Brain microvascular endothelial cell (primary cell): ENCODE data around the gene PGBD1.

Experiments
- DNase-seq: peaks from one replicate; pipeline ENCODE4 v3.0.0-alpha.2; 2020
- H3K27ac ChIP-seq: fragments of 250-450 bp; sonication (Bioruptor Pico); 2 replicates; pipeline ENCODE4 v1.5.1; 2020; ENCODE audit warnings: mild to moderate bottlenecking, moderate library complexity
- H3K27me3 ChIP-seq: fragments of 250-450 bp; sonication (Bioruptor Pico); replicated peaks from 2 replicates; pipeline ENCODE4 v1.5.1; 2020; ENCODE audit warnings: mild to moderate bottlenecking
- H3K36me3 ChIP-seq: fragments of 250-450 bp; sonication (Bioruptor Pico); replicated peaks from 2 replicates; pipeline ENCODE4 v1.5.1; 2020; ENCODE audit warnings: mild to moderate bottlenecking
- H3K4me3 ChIP-seq: 2 replicates; pipeline ENCODE4 v1.5.1; 2011; ENCODE audit warnings: low read depth, mild to moderate bottlenecking, control low read depth, low read length, moderate library complexity
- CTCF ChIP-seq: IDR thresholded peaks from 2 replicates; pipeline ENCODE4 v1.5.1; 2011; ENCODE audit warnings: low read depth, mild to moderate bottlenecking, moderate library complexity, low read length, control low read depth, inconsistent platforms; ENCODE audit errors: missing control alignments
- in situ Hi-C: cut with HindIII; loops from 2 replicates; pipeline ENCODE4 v1.10.0; 2017; ENCODE audit warnings: low sequenced_read_pairs, low pct_ligation_motif_present

Gene PGBD1

DNA sequence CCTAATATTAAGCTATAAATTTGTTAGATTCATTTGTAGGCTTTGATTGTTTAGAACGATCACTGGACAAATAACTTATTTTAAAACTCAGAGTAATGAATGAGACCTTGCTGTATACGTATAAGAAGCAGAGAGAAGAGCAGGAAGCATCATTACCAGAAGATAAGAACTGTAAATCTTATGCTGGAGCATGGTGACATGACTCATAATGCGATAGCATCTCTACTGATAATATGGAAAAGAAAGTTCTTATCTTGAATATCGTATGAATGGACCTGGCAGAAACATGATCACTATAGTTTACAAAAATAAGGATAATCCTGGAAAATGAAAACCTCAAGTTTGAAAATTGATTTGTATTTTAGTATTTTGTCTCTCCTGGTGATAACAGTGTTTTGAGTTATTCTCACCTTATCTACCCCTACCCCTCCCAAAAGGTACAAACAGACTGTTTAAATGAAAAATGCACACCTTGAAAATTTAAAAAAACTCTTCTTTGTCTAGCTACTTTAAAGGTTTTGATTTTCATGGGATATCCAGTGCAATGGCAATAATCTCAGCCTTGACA lies 16.5 kb upstream of the PGBD1 start:
- DNase-seq: no peak
- no peak for TF ChIP-seq CTCF
- no peaks in the 10 kb centered on the region for H3K36me3 ChIP-seq
- no peak overlapping the region for H3K27ac ChIP-seq
- in situ Hi-C loops: no loop called here
- H3K4me3 ChIP-seq: no peak overlapping the region
- no peaks in the 10 kb centered on the region for H3K27me3 ChIP-seq

DNA sequence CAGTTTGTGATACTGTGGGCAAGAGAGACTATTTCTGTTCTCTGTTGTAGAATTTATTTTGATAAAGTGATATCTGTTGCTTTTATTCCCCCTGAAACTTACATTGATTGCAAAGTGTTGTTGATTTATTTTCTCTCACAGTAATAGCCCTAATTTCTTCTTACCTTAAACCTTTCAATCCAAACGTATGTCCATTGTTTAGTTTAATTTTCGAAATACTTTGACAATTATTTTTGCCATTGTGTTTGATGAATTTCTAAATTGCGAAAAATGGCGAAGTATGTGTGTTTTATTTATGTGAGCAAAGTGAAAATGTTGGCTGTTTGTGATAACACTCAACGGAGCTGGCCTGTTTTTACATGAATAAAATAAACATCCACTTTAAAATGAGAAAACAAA lies 14.8 kb upstream of the PGBD1 start:
- Histone ChIP-seq H3K27ac (no peak overlapping the region), H3K4me3 (peak overlapping the region; percentile 89), H3K36me3 (no peaks in the 10 kb centered on the region), H3K27me3 (no peaks in the 10 kb centered on the region)
- in situ Hi-C loops: no loop called here
- DNase-seq: no peak
- no peak for TF ChIP-seq CTCF

GRCh38 chr6:28266962-28267694 lies 14.2 kb upstream of the PGBD1 start, which contains the start of gene ZSCAN26:
Gene ZSCAN26 (plus strand): TSS chr6:28267143. CDS start chr6:28271920, 4,777 bp downstream.
- Histone ChIP-seq H3K4me3 (peak within 1 kb of the TSS; percentile 89), H3K36me3 (no peaks in the 10 kb centered on the region), H3K27me3 (no peaks in the 10 kb centered on the region), H3K27ac (peak within 1 kb of the TSS; percentile 87)
- no peak for TF ChIP-seq CTCF
- DNase-seq: peak; percentile 86
- in situ Hi-C loops: no loop called here

DNA sequence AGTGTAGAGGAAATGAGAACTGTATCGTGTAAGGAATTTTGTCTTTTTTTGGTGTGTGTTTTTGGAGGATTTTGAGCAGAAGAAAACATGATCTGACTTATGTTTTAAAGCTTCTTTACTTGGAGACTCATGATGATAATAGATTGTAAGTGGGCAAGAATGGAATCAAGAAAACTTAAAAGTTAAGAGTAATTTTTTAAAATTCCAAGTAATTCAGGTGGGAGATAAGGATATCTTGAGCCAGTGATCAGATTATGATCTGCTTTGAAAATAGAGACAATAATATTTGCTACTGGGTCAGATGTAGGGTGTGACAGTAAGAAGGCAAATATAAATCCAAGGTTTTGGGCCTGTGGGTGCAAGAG lies 13.7 kb upstream of the PGBD1 start:
- H3K4me3 ChIP-seq: peak overlapping the region; percentile 89
- H3K36me3 ChIP-seq: peaks cover 5% of the 10 kb centered on the region
- H3K27ac ChIP-seq: peak overlapping the region; percentile 87
- H3K27me3 ChIP-seq: no peaks in the 10 kb centered on the region
- TF ChIP-seq CTCF: no peak
- DNase-seq: no peak
- in situ Hi-C loops: no loop called here

DNA sequence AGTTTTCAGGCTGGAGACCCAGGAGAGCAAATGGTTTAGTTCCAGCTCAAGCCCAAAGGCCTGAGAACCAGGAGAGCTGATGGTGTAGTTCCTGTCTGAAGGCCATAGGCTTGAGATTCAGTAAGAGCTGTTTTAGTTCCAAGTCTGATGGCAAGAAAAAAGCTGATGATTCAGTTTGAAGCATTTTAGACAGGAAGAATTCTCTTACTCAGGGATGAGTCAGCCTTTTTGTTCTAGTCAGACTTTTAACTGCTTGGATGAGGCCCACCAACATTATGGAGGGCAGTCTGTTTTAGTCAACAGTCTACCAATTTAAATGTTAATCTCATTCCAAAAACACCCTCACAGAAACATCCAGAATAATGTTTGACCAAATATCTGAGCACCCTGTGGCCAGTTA lies 11.9 kb upstream of the PGBD1 start:
- Histone ChIP-seq H3K36me3 (peaks cover 5% of the 10 kb centered on the region), H3K4me3 (no peak overlapping the region), H3K27me3 (no peaks in the 10 kb centered on the region), H3K27ac (peak overlapping the region; percentile 49)
- in situ Hi-C loops: no loop called here
- DNase-seq: peak; percentile 61
- no peak for TF ChIP-seq CTCF
